ENCODE results near the gene LRIG2.
"Not testable (repeated sequence)": the region's sequence is repeated elsewhere in the genome, so short reads cannot be mapped to it uniquely, and the experiment has no call there.

LRIG2 gene

GRCh38 chr1:113063456-113063855 lies 9.5 kb upstream of the LRIG2 start:
- DNase-seq (ENCODE audit: low spot score), result not testable (repeated sequence)

- DNase-seq (ENCODE audit: low spot score), result no peak
Observed at GRCh38 chr1:113072141-113072756, 749 bp upstream of the LRIG2 start.

GRCh38 chr1:113073479-113073950 lies 517 bp downstream of the LRIG2 start:
- no peak for DNase-seq (ENCODE audit: low spot score)

GRCh38 chr1:113074237-113074636 lies 1.2 kb downstream of the LRIG2 start:
- DNase-seq (ENCODE audit: low spot score), result no peak

DNA sequence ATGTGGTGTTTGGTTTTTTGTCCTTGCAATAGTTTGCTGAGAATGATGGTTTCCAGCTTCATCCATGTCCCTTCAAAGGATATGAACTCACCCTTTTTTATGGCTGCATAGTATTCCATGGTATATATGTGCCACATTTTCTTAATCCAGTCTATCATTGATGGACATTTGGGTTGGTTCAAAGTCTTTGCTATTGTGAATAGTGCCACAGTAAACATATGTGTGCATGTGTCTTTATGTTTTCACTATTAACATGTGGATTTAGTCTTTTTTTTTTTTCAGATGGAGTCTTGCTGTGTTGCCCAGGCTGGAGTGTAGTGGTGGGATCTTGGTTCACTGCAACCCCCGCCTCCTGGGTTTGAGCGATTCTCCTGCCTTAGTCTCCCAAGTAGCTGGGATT lies 5.0 kb downstream of the LRIG2 start:
- not testable (repeated sequence) for DNase-seq (ENCODE audit: low spot score)

GRCh38 chr1:113086541-113086940 lies 13.5 kb downstream of the LRIG2 start:
- DNase-seq (ENCODE audit: low spot score), result no peak

DNA sequence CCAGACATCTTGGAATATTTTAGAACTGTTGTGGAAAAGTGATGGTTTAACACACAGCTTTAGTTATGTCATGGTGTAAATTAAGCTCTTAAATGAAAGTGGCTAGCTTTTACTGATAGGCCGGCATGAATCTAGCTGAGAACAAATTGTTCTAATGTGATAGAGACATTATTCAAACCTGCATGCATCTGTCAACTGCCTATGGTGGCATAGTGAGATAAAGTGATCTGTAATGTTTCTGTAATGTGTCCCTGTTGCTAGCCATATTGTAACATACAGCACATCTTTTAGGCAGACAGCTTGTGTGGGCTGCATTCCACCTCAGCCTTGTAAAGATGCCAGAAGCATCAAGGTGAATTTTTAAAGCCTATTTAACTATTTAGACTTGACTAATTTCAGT lies 16.0 kb downstream of the LRIG2 start:
- DNase-seq (ENCODE audit: low spot score), result no peak

- DNase-seq (ENCODE audit: low spot score), result no peak
Observed at GRCh38 chr1:113090051-113090450, 17.1 kb downstream of the LRIG2 start.

DNA sequence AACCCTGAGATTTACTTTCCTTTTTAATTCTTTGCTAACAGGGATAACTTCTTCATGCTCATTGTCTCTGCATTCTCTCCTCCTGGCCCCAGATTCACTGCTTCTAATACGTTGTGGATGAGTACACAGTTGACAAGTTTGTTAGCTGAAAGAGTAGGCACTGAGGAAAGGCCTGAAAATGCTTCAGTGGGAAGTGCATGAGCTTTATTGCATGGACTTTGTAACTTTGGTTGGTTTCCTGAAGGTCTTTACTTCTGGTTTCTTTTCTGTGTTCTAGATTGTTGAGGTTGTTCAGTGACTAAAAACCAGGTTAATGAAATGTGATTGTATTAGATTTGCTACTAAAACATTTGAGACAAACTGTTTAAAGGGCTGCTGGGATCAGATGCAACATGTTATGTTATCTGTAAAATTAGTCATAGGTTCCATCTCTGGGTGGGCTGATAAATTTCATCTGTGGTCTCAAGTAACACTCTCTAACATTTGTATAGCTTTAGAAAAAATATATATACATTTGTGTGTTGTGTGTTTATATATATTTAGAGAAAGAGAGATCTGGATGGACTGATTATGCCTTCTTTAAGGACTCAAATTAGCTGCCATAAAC lies 19.1 kb downstream of the LRIG2 start:
- DNase-seq (ENCODE audit: low spot score), result no peak

DNA sequence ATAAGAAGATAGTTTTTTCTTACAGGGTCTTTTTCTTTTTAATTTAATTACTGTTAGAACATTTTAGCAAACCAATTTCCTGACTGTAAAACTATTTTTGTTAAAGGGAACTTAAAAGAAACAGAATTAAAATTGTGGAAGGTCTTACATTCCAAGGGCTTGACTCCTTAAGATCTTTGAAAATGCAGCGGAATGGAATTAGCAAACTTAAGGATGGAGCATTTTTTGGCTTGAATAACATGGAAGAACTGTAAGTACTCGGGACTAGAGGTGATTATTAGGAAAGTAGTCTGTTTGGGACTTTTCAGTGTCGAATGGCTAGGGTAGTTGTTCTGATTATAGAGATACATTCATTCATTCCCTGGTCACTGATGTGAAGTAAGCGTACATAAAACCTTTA lies 21.5 kb downstream of the LRIG2 start:
- no peak for DNase-seq (ENCODE audit: low spot score)

GRCh38 chr1:113095790-113096455 lies 22.9 kb downstream of the LRIG2 start:
- DNase-seq (ENCODE audit: low spot score), result no peak

GRCh38 chr1:113096493-113096892 lies 23.5 kb downstream of the LRIG2 start:
- DNase-seq (ENCODE audit: low spot score), result no peak

DNA sequence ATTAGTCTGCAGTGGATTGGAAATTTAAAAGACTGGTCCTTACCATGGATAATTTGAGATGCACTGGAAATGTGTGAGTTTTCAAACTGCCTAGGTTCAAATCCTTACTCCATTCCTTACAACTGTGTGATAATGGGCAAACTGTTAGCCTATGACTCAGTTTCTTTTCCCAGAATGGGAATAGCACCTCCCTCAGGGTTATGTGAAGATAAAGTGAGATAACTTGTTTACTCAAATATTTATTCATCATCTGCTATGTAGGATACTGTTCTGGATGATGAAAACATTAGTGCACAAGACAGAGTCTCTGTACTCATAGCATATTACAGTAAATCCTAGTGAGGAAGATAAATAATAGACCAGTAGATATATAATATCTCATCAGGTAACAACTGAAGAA lies 28.6 kb downstream of the LRIG2 start:
- DNase-seq (ENCODE audit: low spot score), result no peak

DNA sequence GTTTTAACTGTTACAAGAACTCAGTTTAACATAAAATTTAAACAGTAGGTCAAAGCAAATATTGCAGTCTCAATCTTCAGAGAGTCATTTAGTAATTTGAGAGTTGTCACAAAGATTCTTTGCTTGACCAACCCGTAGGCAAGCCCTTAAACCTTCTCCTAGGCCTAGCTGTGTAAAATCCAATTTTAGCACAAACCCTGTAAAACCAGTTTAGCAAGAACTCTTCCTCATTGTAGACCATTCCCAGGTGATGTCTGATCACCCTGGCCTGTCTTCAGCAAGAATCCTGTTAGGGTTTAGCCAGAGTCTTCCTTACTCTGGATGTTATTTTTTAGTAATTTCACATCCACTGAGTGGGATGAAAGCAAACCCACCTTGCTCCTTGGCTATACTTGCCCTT lies 30.1 kb downstream of the LRIG2 start:
- DNase-seq (ENCODE audit: low spot score), result no peak

- DNase-seq (ENCODE audit: low spot score), result no peak
Observed at GRCh38 chr1:113103977-113104376, 31.0 kb downstream of the LRIG2 start.

DNA sequence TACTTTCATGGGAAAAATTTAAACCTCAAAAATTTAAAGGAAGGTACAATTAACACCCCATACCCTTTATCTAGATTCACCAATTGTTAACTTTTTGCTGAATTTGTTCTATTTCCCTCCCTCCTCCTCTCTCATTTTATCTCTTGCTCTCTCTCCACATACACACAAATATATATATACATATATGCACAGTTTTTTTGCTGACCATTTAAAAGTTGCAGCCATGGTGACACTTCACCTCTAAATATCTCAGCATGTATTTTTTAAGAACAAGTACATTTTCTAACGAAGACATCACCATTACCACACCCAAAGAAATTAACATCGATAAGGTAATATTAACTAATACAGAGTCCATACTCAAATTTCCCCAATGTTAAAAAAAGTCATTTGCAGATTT lies 33.9 kb downstream of the LRIG2 start:
- DNase-seq (ENCODE audit: low spot score), result no peak

DNA sequence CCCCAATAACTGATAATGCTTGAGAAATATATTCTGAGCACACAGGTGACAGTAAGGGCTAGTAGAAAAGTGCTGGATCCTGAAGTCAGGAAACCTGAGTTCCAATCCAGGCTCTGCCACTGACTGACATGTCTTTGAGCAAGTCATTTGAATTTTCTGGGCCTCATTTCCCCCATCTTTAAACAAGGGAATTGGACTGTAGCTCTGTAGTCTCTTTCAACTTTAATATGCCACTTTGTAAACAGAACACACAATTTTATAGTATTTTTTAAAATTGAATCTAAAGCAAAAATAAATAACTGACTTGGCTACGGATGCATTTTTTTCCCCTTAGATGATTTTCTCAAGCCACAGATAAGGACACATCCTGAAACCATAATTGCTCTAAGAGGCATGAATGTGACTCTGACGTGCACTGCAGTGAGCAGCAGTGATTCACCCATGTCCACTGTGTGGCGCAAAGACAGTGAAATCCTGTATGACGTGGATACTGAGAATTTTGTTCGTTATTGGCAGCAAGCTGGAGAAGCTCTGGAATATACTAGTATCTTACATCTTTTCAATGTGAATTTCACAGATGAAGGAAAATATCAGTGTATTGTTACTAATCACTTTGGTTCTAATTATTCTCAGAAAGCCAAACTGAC lies 37.0 kb downstream of the LRIG2 start:
- DNase-seq (ENCODE audit: low spot score), result no peak

- DNase-seq (ENCODE audit: low spot score), result no peak
Observed at GRCh38 chr1:113118266-113118665, 45.3 kb downstream of the LRIG2 start.

DNA sequence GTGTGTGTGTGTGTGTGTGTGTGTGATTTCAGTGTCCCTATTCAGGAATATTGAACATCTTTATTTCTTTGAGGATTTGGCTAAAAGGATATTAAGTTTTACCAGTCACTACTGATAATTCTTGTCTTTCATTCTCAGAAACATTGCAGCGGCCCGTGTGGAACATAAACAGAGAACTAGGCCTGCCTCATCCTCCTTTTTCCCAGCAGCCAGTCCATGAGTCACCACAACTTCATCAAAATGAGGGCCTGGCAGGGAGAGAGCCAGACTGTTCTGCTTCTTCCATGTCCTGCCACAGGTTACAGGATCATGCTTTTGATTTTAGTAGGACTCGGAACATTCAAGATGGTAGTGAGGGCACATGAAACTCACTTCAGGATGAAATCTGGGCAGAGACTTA lies 50.7 kb downstream of the LRIG2 start:
- no peak for DNase-seq (ENCODE audit: low spot score)

GRCh38 chr1:113124366-113124765 lies 51.4 kb downstream of the LRIG2 start:
- no peak for DNase-seq (ENCODE audit: low spot score)

- DNase-seq (ENCODE audit: low spot score), result no peak
Observed at GRCh38 chr1:113125517-113125916, 52.5 kb downstream of the LRIG2 start.

- DNase-seq (ENCODE audit: low spot score), result no peak
Observed at GRCh38 chr1:113126207-113126606, 53.2 kb downstream of the LRIG2 start.

GRCh38 chr1:113128116-113128515 lies 55.1 kb downstream of the LRIG2 start:
- DNase-seq (ENCODE audit: low spot score), result no peak

Measured in CD4-positive, alpha-beta T cell treated with Interleukin-6 at 100 ng/mL for 8 hours (primary cell).